PC-3 (cell line): ENCODE results near the gene CSNK1G2. TPM values are rescaled to one million over a fixed set of nuclear protein-coding genes. Genes with fewer than 3 reads are reported as not detected.

Experiments
- ATAC-seq: fragments of 200-7000 bp; cut with Tn5 transposase; 2 replicates; pipeline ENCODE4 v1.9.1; 2020; ENCODE audit warnings: mild to moderate bottlenecking, moderate library complexity
- BruUV-seq: library from RNA; stranded (reverse); fragments of 400-500 nt; replicated peaks from 2 replicates; lab custom pipeline; 2021; lab: Mats Ljungman, UMichigan
- CTCF ChIA-PET: fragments of 300-600 bp; sonication (Branson Sonifier 250); formaldehyde crosslinking; loops from one replicate; lab custom pipeline; 2022; ENCODE audit warnings: antibody characterized with exemption; lab: Charles Lee
- POLR2A ChIA-PET: fragments of 300-600 bp; sonication (Branson Sonifier 250); formaldehyde crosslinking; loops from one replicate; lab custom pipeline; 2022; ENCODE audit warnings: antibody characterized with exemption; ENCODE audit not compliant: unreplicated experiment; lab: Charles Lee
- DNase-seq: peaks from one replicate; pipeline ENCODE4 v3.0.0-alpha.2; 2015
- H2AFZ ChIP-seq: fragments of 300-600 bp; sonication (generic); 2 replicates; pipeline ENCODE4 v1.6.0; 2016; ENCODE audit warnings: antibody characterized with exemption, low read length
- H3F3A ChIP-seq: fragments of 300-600 bp; sonication (generic); one replicate; pipeline ENCODE4 v1.6.0; 2017; ENCODE audit warnings: antibody characterized with exemption, low read length, control low read depth, mild to moderate bottlenecking; ENCODE audit not compliant: unreplicated experiment
- H3K27ac ChIP-seq: fragments of 300-600 bp; sonication (generic); 2 replicates; pipeline ENCODE4 v1.5.1; 2016; ENCODE audit warnings: mild to moderate bottlenecking, low read length
- H3K27me3 ChIP-seq: fragments of 300-600 bp; sonication (generic); 2 replicates; pipeline ENCODE4 v1.6.1; 2016; ENCODE audit warnings: low read length, mixed read lengths
- H3K36me3 ChIP-seq: fragments of 300-600 bp; sonication (generic); 2 replicates; pipeline ENCODE4 v1.6.1; 2016; ENCODE audit warnings: low read depth, mixed run types, low read length, mixed read lengths
- H3K4me1 ChIP-seq: fragments of 300-600 bp; sonication (generic); 2 replicates; pipeline ENCODE4 v1.5.1; 2016; ENCODE audit warnings: low read length; ENCODE audit not compliant: insufficient read depth
- H3K4me2 ChIP-seq: fragments of 300-600 bp; sonication (generic); 2 replicates; pipeline ENCODE4 v1.6.0; 2016; ENCODE audit warnings: low read length
- H3K4me3 ChIP-seq: fragments of 300-600 bp; sonication (generic); 2 replicates; pipeline ENCODE4 v1.5.1; 2016; ENCODE audit warnings: mild to moderate bottlenecking, low read length, mixed read lengths
- H3K79me2 ChIP-seq: fragments of 300-600 bp; sonication (generic); 2 replicates; pipeline ENCODE4 v1.6.1; 2017; ENCODE audit warnings: low read length, mixed read lengths
- H3K9ac ChIP-seq: fragments of 300-600 bp; sonication (generic); 2 replicates; pipeline ENCODE4 v1.6.0; 2016; ENCODE audit warnings: mild to moderate bottlenecking, low read length
- H3K9me2 ChIP-seq: fragments of 300-600 bp; sonication (generic); replicated peaks from 2 replicates; pipeline ENCODE4 v1.6.1; 2016; ENCODE audit warnings: mixed run types, low read length, mixed read lengths
- H3K9me3 ChIP-seq: fragments of 300-600 bp; sonication (generic); 2 replicates; pipeline ENCODE4 v1.6.1; 2016; ENCODE audit warnings: low read length, mixed read lengths
- H4K20me1 ChIP-seq: fragments of 300-600 bp; sonication (generic); 2 replicates; pipeline ENCODE4 v1.6.1; 2016; ENCODE audit warnings: low read length, mixed read lengths
- EZH2 ChIP-seq: fragments of 300-600 bp; sonication (generic); IDR thresholded peaks from one replicate; pipeline ENCODE4 v1.6.1; 2017; ENCODE audit warnings: antibody characterized with exemption, mild to moderate bottlenecking, low read length; ENCODE audit not compliant: unreplicated experiment
- EZH2phosphoT487 ChIP-seq: fragments of 300-600 bp; sonication (generic); IDR thresholded peaks from 2 replicates; pipeline ENCODE4 v1.6.1; 2018; ENCODE audit warnings: mild to moderate bottlenecking, antibody characterized with exemption, low read length, borderline replicate concordance
- intact Hi-C: fragments of 100-400 bp; cut with micrococcal nuclease; formaldehyde crosslinking; loops from 2 replicates; pipeline ENCODE4 v1.9.0; 2023
- total RNA-seq: library from RNA; depleted of rRNA; stranded (reverse); fragments of >200 nt; gene quantifications from 2 replicates; pipeline ENCODE4 v1.2.3, GENCODE V29; 2014
- TF ChIP-seq, protein P1 (sequence below): fragments of 300-600 bp; sonication (generic); conservative IDR thresholded peaks from 2 replicates; pipeline ENCODE4 v1.5.1; 2017; ENCODE audit warnings: antibody characterized with exemption, low read depth, mild to moderate bottlenecking, low read length

Gene CSNK1G2
- total RNA-seq, 1 experiment from 2014 or later: 83.6 TPM

DNA sequence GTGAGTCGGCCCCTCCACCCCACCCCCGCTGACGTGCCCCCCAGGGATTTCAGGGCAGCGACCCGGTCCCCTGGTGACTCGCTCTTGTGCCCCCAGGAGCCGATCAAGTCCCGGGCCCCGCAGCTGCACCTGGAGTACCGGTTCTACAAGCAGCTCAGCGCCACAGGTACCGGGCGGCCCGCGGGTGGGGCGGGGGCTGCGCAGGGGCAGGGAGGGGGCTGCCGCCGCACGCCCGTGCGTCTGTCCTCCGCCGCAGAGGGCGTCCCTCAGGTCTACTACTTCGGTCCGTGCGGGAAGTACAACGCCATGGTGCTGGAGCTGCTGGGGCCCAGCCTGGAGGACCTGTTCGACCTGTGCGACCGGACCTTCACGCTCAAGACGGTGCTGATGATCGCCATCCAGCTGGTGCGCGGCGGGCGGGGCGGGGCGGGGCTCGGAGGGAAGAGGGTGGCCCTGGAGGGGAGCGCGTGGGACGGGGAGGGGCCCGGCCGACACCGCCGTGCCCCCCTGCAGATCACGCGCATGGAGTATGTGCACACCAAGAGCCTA lies 37.4 kb downstream of the CSNK1G2 start:
- DNase-seq: no peak
- no peaks in the 10 kb centered on the region for H3K4me1 ChIP-seq
- POLR2A ChIA-PET: no interaction called here
- CTCF ChIA-PET: no interaction called here
- no peaks in the 10 kb centered on the region for H3K9me2 ChIP-seq
- no peak overlapping the region for H3K9ac ChIP-seq
- H3K36me3 ChIP-seq: no peaks in the 10 kb centered on the region; the same call in 1 of the 2 replicates
- no peak overlapping the region for H3K4me2 ChIP-seq
- H3K79me2 ChIP-seq: peaks cover 17% of the 10 kb centered on the region
- no TSS peak for BruUV-seq
- H3F3A ChIP-seq: no peaks in the 10 kb centered on the region
- H3K4me3 ChIP-seq: no peak overlapping the region
- H2AFZ ChIP-seq: no peak overlapping the region
- H3K9me3 ChIP-seq: no peaks in the 10 kb centered on the region
- H3K27me3 ChIP-seq: no peaks in the 10 kb centered on the region
- intact Hi-C loops: no loop called here
- H3K27ac ChIP-seq: no peak overlapping the region
- no peak for ATAC-seq
- no peaks in the 10 kb centered on the region for H4K20me1 ChIP-seq
- TF ChIP-seq EZH2phosphoT487 (no peak), EZH2 (no peak)
- TF ChIP-seq, protein P1, sequence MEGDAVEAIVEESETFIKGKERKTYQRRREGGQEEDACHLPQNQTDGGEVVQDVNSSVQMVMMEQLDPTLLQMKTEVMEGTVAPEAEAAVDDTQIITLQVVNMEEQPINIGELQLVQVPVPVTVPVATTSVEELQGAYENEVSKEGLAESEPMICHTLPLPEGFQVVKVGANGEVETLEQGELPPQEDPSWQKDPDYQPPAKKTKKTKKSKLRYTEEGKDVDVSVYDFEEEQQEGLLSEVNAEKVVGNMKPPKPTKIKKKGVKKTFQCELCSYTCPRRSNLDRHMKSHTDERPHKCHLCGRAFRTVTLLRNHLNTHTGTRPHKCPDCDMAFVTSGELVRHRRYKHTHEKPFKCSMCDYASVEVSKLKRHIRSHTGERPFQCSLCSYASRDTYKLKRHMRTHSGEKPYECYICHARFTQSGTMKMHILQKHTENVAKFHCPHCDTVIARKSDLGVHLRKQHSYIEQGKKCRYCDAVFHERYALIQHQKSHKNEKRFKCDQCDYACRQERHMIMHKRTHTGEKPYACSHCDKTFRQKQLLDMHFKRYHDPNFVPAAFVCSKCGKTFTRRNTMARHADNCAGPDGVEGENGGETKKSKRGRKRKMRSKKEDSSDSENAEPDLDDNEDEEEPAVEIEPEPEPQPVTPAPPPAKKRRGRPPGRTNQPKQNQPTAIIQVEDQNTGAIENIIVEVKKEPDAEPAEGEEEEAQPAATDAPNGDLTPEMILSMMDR: no peak

DNA sequence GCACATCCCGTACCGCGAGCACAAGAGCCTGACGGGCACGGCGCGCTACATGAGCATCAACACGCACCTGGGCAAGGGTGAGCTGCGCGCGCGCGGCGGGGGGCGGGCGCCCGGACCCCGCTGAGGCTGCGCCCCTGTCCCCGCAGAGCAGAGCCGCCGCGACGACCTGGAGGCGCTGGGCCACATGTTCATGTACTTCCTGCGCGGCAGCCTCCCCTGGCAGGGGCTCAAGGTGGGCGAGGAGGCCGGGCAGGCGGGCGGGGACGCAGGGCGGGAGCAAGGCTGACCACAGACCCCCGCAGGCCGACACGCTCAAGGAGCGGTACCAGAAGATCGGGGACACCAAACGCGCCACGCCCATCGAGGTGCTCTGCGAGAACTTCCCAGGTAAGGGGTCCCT lies 38.0 kb downstream of the CSNK1G2 start:
- ChIA-PET CTCF (no interaction called here), POLR2A (no interaction called here)
- H3K4me2 ChIP-seq: no peak overlapping the region
- H3K4me1 ChIP-seq: no peaks in the 10 kb centered on the region
- no peaks in the 10 kb centered on the region for H3K9me2 ChIP-seq
- H3K27ac ChIP-seq: no peak overlapping the region
- no peak overlapping the region for H3K4me3 ChIP-seq
- H3K9me3 ChIP-seq: no peaks in the 10 kb centered on the region
- H3K27me3 ChIP-seq: no peaks in the 10 kb centered on the region
- TF ChIP-seq EZH2 (no peak), EZH2phosphoT487 (no peak)
- TF ChIP-seq, protein P1: no peak
- intact Hi-C loops: no loop called here
- H3K9ac ChIP-seq: no peak overlapping the region
- no TSS peak for BruUV-seq
- ATAC-seq (no peak), DNase-seq (no peak)
- no peaks in the 10 kb centered on the region for H4K20me1 ChIP-seq
- no peaks in the 10 kb centered on the region for H3F3A ChIP-seq
- no peaks in the 10 kb centered on the region; the same call in 1 of the 2 replicates for H3K36me3 ChIP-seq
- H2AFZ ChIP-seq: no peak overlapping the region
- peaks cover 15% of the 10 kb centered on the region for H3K79me2 ChIP-seq

- no peaks in the 10 kb centered on the region for H3K27me3 ChIP-seq
- ChIA-PET POLR2A (no interaction called here), CTCF (no interaction called here)
- intact Hi-C loops: no loop called here
- H3K4me3 ChIP-seq: no peak overlapping the region
- H3K4me1 ChIP-seq: no peaks in the 10 kb centered on the region
- no peaks in the 10 kb centered on the region for H4K20me1 ChIP-seq
- no TSS peak for BruUV-seq
- H3K4me2 ChIP-seq: no peak overlapping the region
- H3K9ac ChIP-seq: no peak overlapping the region
- no peaks in the 10 kb centered on the region; the same call in 1 of the 2 replicates for H3K36me3 ChIP-seq
- no peaks in the 10 kb centered on the region for H3K9me3 ChIP-seq
- peaks cover 9% of the 10 kb centered on the region; the same call in 1 of the 2 replicates for H3K79me2 ChIP-seq
- no peak overlapping the region for H3K27ac ChIP-seq
- no peaks in the 10 kb centered on the region for H3K9me2 ChIP-seq
- no peaks in the 10 kb centered on the region for H3F3A ChIP-seq
- no peak for TF ChIP-seq EZH2
- TF ChIP-seq, protein P1: no peak
- TF ChIP-seq EZH2phosphoT487: no peak
- H2AFZ ChIP-seq: no peak overlapping the region
- DNase-seq (no peak), ATAC-seq (no peak)
Measured at GRCh38 chr19:1979642-1980041, 38.7 kb downstream of the CSNK1G2 start.
